HUES6 (cell line): Measurements from ENCODE around the gene BIRC2.
"Not testable (repeated sequence)": the region's sequence is repeated elsewhere in the genome, so short reads cannot be mapped to it uniquely, and the experiment has no call there.

ENCODE experiments used
- H3K27ac ChIP-seq: 2 replicates; pipeline ENCODE4 v1.7.0; 2013; ENCODE audit warnings: low read depth, mild to moderate bottlenecking, low read length, inconsistent platforms
- H3K27me3 ChIP-seq: 2 replicates; pipeline ENCODE4 v1.6.1; 2013; ENCODE audit warnings: low read length; ENCODE audit not compliant: control insufficient read depth, insufficient read depth
- H3K36me3 ChIP-seq: 2 replicates; pipeline ENCODE4 v1.6.1; 2013; ENCODE audit warnings: low read length; ENCODE audit not compliant: control insufficient read depth, insufficient read depth
- H3K4me1 ChIP-seq: 2 replicates; pipeline ENCODE4 v1.6.1; 2013; ENCODE audit warnings: low read length; ENCODE audit not compliant: control insufficient read depth, insufficient read depth
- H3K4me3 ChIP-seq: 2 replicates; pipeline ENCODE4 v1.5.1; 2013; ENCODE audit warnings: low read depth, low read length
- H3K9ac ChIP-seq: one replicate; pipeline ENCODE4 v1.6.1; 2013; ENCODE audit warnings: mild to moderate bottlenecking, low read length
- H3K9me3 ChIP-seq: 2 replicates; pipeline ENCODE4 v1.6.1; 2013; ENCODE audit warnings: low read depth, low read length; ENCODE audit not compliant: control insufficient read depth, insufficient read depth

Gene BIRC2

DNA sequence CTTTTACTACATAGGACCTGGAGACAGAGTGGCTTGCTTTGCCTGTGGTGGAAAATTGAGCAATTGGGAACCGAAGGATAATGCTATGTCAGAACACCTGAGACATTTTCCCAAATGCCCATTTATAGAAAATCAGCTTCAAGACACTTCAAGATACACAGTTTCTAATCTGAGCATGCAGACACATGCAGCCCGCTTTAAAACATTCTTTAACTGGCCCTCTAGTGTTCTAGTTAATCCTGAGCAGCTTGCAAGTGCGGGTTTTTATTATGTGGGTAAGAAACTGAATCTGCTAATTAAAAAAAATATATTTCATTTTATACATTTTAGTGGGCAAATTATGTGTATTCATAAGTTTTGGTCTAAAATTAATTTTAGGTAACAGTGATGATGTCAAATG lies 21.9 kb upstream of the BIRC2 start:
- Histone ChIP-seq H3K27me3 (no peaks in the 10 kb centered on the region), H3K9ac (no peak overlapping the region), H3K4me3 (no peak overlapping the region), H3K9me3 (no peaks in the 10 kb centered on the region), H3K27ac (no peak overlapping the region), H3K4me1 (no peaks in the 10 kb centered on the region), H3K36me3 (no peaks in the 10 kb centered on the region)

- no peaks in the 10 kb centered on the region for H3K36me3 ChIP-seq
- H3K9ac ChIP-seq: no peak overlapping the region
- no peaks in the 10 kb centered on the region for H3K9me3 ChIP-seq
- H3K4me1 ChIP-seq: no peaks in the 10 kb centered on the region
- no peak overlapping the region for H3K4me3 ChIP-seq
- no peaks in the 10 kb centered on the region for H3K27me3 ChIP-seq
- H3K27ac ChIP-seq: no peak overlapping the region
Observed at GRCh38 chr11:102328748-102329147, 18.3 kb upstream of the BIRC2 start.

DNA sequence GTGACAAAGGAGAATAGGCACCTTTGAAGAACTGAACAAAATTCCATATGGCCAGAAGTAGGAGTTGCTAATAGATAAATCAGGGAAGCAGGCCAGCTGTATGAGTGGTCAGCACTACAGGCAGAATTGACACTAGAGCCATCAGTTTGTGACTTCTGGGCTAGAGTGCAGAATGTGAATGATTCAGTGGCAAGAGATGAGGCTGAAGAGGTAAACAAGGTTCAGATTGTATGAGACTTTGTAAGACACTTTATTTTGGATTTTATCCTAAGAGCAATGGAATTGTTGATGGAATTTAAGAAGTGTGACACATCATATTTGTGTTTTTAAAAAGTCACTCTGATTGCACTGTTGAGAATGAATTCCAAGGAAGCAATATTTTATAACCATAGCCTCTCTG lies 16.8 kb upstream of the BIRC2 start:
- no peaks in the 10 kb centered on the region for H3K27me3 ChIP-seq
- H3K9me3 ChIP-seq: no peaks in the 10 kb centered on the region
- H3K27ac ChIP-seq: no peak overlapping the region
- no peaks in the 10 kb centered on the region for H3K4me1 ChIP-seq
- H3K4me3 ChIP-seq: no peak overlapping the region
- no peak overlapping the region for H3K9ac ChIP-seq
- no peaks in the 10 kb centered on the region for H3K36me3 ChIP-seq

DNA sequence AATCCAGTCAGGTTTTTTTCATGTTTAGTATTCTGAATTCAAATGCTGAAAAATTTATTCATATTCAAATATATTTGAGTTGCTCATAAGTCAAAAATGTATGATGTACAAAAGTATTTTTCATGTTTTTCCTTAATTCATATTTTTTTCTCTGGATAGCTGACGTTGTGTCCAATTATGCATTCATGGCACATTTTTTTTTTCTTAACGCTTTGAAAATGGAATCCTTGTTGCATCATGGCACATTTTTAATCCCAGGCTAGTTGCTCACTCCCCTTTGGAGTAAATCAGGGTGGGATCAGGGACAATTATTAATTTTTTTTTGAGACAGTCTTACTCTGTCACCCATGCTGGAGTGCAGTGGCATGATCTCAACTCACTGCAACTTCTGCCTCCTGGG lies 15.7 kb upstream of the BIRC2 start:
- Histone ChIP-seq H3K9me3 (no peaks in the 10 kb centered on the region), H3K36me3 (no peaks in the 10 kb centered on the region), H3K27ac (no peak overlapping the region), H3K9ac (no peak overlapping the region), H3K4me1 (no peaks in the 10 kb centered on the region), H3K4me3 (no peak overlapping the region), H3K27me3 (no peaks in the 10 kb centered on the region)

DNA sequence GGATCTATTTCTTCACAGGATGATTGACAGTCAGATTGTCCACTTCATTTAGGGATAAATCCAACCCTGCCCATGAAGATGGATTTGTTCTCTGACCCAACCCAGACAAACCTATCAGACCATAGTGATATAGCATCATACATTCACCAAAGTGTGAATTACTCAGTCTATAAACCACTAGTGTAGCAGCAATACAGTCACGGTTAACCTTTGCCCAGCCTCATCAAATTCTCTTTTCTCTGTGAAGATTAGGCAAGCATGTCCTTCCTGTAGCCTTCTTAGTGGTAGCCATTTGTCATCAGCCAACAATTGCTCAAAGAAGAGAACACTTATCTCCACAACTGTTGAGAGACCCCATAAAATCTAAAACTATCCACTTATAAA lies 14.4 kb upstream of the BIRC2 start:
- H3K9ac ChIP-seq: no peak overlapping the region
- H3K36me3 ChIP-seq: no peaks in the 10 kb centered on the region
- no peak overlapping the region for H3K27ac ChIP-seq
- no peaks in the 10 kb centered on the region for H3K4me1 ChIP-seq
- H3K27me3 ChIP-seq: no peaks in the 10 kb centered on the region
- H3K9me3 ChIP-seq: no peaks in the 10 kb centered on the region
- no peak overlapping the region for H3K4me3 ChIP-seq

- no peaks in the 10 kb centered on the region for H3K36me3 ChIP-seq
- no peaks in the 10 kb centered on the region for H3K4me1 ChIP-seq
- no peak overlapping the region for H3K27ac ChIP-seq
Observed at GRCh38 chr11:102338479-102339010, 8.5 kb upstream of the BIRC2 start.

DNA sequence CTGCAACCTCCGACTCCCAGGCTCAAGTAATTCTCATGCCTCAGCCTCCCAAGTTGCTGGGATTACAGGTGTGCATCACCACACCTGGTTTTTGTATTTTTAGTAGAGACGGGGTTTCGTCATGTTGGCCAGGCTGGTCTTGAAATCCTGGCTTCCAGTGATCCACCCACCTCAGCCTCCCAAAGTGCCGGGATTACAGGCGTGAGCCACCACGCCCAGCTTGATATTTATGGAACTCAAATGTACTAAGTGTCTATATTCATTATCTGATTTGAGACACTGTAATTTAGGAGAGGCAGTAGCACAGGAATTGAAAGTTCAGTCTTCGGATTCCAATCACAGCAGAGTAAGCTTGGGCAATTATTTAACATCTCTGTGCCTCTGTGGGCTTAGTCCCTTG lies 5.7 kb upstream of the BIRC2 start:
- not testable (repeated sequence) for H3K4me1 ChIP-seq, H3K9ac ChIP-seq, H3K36me3 ChIP-seq, H3K4me3 ChIP-seq, H3K27me3 ChIP-seq, H3K9me3 ChIP-seq, H3K27ac ChIP-seq

More at GRCh38 chr11:102338479-102339010, 8.5 kb upstream of the BIRC2 start:
- no peak overlapping the region for H3K9ac ChIP-seq
- H3K27me3 ChIP-seq: no peaks in the 10 kb centered on the region
- H3K4me3 ChIP-seq: no peak overlapping the region
- H3K9me3 ChIP-seq: no peaks in the 10 kb centered on the region

GRCh38 chr11:102341844-102342318 lies 5.1 kb upstream of the BIRC2 start:
- H3K27me3 ChIP-seq: no peaks in the 10 kb centered on the region
- no peak overlapping the region for H3K27ac ChIP-seq
- peaks cover 4% of the 10 kb centered on the region for H3K4me1 ChIP-seq
- H3K4me3 ChIP-seq: no peak overlapping the region
- no peaks in the 10 kb centered on the region for H3K9me3 ChIP-seq
- H3K36me3 ChIP-seq: no peaks in the 10 kb centered on the region
- no peak overlapping the region for H3K9ac ChIP-seq

DNA sequence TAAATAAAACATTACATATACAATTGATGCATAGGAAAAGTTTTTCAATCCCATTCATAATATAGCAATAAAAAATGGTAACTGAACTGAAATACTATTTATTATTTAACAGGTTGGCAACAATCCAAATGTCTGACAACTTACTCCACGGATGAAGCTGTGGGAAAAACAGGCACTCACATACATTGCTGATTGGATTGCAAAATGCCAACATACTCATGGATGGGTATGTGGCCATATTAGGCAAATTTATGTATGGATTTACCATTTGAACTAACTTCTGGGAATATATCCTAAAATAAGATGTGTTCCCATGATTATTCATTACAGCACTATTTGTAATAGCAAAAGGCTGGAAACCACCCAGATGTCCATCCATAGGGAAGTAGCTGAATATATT lies 3.2 kb upstream of the BIRC2 start:
- Histone ChIP-seq H3K9me3 (no peaks in the 10 kb centered on the region), H3K4me1 (peaks cover 4% of the 10 kb centered on the region), H3K4me3 (no peak overlapping the region), H3K9ac (no peak overlapping the region), H3K36me3 (no peaks in the 10 kb centered on the region), H3K27me3 (no peaks in the 10 kb centered on the region), H3K27ac (no peak overlapping the region)

DNA sequence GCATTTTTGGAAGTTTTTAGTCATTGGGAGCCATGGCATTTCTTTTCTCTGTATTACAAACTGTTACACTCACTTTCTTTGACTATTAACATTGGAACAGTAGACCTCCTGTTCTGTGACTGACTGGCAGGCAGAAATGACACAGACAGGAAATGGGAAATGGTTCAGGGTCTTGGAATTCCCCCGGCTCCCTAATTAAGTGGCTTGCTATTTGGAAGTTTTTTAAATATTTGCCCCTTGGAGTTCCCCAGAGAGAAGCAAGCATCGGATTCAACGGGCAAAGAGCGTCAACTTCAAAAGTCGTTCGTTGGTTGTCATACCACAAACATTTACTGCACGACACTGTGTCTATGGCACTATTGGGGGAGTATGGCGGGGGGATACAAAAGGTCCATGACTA lies 1.1 kb upstream of the BIRC2 start:
- peak overlapping the region; percentile 95 for H3K4me3 ChIP-seq
- peaks cover 14% of the 10 kb centered on the region for H3K36me3 ChIP-seq
- no peaks in the 10 kb centered on the region for H3K27me3 ChIP-seq
- H3K4me1 ChIP-seq: peaks cover 4% of the 10 kb centered on the region
- no peak overlapping the region for H3K27ac ChIP-seq
- no peaks in the 10 kb centered on the region for H3K9me3 ChIP-seq
- H3K9ac ChIP-seq: no peak overlapping the region

DNA sequence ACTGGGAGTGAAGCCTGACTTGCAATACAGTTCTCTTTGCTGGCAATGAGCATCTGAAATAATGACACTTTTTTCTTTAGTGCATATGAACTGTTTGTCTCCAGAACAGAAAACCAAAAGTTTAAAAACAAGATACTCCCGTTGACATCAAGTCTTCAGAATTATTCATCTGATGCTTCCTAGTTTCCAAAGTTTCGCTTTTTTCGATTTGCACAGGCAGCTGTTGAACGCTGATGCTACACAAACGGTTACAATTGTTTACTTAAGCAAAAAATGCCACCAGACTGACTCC lies 612 bp upstream of the BIRC2 start:
- Histone ChIP-seq H3K27ac (peak overlapping the region; percentile 59; the same call in 1 of the 2 replicates), H3K27me3 (no peaks in the 10 kb centered on the region), H3K9ac (peak overlapping the region; percentile 88), H3K9me3 (no peaks in the 10 kb centered on the region), H3K36me3 (peaks cover 19% of the 10 kb centered on the region), H3K4me3 (peak overlapping the region; percentile 95), H3K4me1 (peaks cover 4% of the 10 kb centered on the region)
